Osteocyte (in vitro differentiated cells): Measurements from ENCODE around the gene CEMIP2. TPM values are rescaled to one million over a fixed set of nuclear protein-coding genes. Genes with fewer than 3 reads are reported as not detected.
A peak's percentile ranks its signal among the peaks of the same experiment; 100 is the strongest.

Source experiments
- DNase-seq: peaks from one replicate; pipeline ENCODE4 v3.0.0; 2021; ENCODE audit warnings: mixed read lengths; ENCODE audit not compliant: unreplicated experiment; ENCODE audit errors: extremely low spot score
- H3K27ac Mint-ChIP-seq: one replicate; pipeline ENCODE4 v1.8.0; 2021; ENCODE audit warnings: mild to moderate bottlenecking, mixed read lengths; ENCODE audit not compliant: unreplicated experiment
- H3K27me3 Mint-ChIP-seq: one replicate; pipeline ENCODE4 v1.8.0; 2021; ENCODE audit warnings: mixed read lengths; ENCODE audit not compliant: unreplicated experiment
- H3K36me3 Mint-ChIP-seq: one replicate; pipeline ENCODE4 v1.8.0; 2021; ENCODE audit warnings: mixed read lengths; ENCODE audit not compliant: unreplicated experiment
- H3K4me1 Mint-ChIP-seq: one replicate; pipeline ENCODE4 v1.8.0; 2021; ENCODE audit warnings: mixed read lengths; ENCODE audit not compliant: unreplicated experiment
- H3K4me3 Mint-ChIP-seq: one replicate; pipeline ENCODE4 v1.8.0; 2021; ENCODE audit warnings: mild to moderate bottlenecking, moderate library complexity, mixed read lengths; ENCODE audit not compliant: unreplicated experiment
- H3K9me3 Mint-ChIP-seq: one replicate; pipeline ENCODE4 v1.8.0; 2021; ENCODE audit warnings: mixed read lengths; ENCODE audit not compliant: unreplicated experiment
- long read RNA-seq: library from polyadenylated mRNA; unstranded; transcript quantifications from one replicate; pipeline ENCODE4 v2.0.0, GENCODE V29; 2021
- total RNA-seq: library from RNA; stranded (reverse); gene quantifications from 2 replicates; pipeline ENCODE4 v1.2.1, GENCODE V29; 2021
- TF ChIP-seq, protein P1 (sequence below): fragments of 200-600 bp; sonication (generic); IDR thresholded peaks from 2 replicates; pipeline ENCODE4 v1.5.0; 2021; ENCODE audit warnings: antibody characterized with exemption, mild to moderate bottlenecking, moderate library complexity

CEMIP2 gene, protein sequence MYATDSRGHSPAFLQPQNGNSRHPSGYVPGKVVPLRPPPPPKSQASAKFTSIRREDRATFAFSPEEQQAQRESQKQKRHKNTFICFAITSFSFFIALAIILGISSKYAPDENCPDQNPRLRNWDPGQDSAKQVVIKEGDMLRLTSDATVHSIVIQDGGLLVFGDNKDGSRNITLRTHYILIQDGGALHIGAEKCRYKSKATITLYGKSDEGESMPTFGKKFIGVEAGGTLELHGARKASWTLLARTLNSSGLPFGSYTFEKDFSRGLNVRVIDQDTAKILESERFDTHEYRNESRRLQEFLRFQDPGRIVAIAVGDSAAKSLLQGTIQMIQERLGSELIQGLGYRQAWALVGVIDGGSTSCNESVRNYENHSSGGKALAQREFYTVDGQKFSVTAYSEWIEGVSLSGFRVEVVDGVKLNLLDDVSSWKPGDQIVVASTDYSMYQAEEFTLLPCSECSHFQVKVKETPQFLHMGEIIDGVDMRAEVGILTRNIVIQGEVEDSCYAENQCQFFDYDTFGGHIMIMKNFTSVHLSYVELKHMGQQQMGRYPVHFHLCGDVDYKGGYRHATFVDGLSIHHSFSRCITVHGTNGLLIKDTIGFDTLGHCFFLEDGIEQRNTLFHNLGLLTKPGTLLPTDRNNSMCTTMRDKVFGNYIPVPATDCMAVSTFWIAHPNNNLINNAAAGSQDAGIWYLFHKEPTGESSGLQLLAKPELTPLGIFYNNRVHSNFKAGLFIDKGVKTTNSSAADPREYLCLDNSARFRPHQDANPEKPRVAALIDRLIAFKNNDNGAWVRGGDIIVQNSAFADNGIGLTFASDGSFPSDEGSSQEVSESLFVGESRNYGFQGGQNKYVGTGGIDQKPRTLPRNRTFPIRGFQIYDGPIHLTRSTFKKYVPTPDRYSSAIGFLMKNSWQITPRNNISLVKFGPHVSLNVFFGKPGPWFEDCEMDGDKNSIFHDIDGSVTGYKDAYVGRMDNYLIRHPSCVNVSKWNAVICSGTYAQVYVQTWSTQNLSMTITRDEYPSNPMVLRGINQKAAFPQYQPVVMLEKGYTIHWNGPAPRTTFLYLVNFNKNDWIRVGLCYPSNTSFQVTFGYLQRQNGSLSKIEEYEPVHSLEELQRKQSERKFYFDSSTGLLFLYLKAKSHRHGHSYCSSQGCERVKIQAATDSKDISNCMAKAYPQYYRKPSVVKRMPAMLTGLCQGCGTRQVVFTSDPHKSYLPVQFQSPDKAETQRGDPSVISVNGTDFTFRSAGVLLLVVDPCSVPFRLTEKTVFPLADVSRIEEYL (N-terminal part only)
- 20.9 and 23.0 TPM in 2 replicates for total RNA-seq
- long read RNA-seq, full-length matches to known transcripts: 2 of 20 reads
- long read RNA-seq, partial matches to known transcripts: 7 of 20 reads
- long read RNA-seq, other reads (novel, unspliced or antisense): 11 of 20 reads

DNA sequence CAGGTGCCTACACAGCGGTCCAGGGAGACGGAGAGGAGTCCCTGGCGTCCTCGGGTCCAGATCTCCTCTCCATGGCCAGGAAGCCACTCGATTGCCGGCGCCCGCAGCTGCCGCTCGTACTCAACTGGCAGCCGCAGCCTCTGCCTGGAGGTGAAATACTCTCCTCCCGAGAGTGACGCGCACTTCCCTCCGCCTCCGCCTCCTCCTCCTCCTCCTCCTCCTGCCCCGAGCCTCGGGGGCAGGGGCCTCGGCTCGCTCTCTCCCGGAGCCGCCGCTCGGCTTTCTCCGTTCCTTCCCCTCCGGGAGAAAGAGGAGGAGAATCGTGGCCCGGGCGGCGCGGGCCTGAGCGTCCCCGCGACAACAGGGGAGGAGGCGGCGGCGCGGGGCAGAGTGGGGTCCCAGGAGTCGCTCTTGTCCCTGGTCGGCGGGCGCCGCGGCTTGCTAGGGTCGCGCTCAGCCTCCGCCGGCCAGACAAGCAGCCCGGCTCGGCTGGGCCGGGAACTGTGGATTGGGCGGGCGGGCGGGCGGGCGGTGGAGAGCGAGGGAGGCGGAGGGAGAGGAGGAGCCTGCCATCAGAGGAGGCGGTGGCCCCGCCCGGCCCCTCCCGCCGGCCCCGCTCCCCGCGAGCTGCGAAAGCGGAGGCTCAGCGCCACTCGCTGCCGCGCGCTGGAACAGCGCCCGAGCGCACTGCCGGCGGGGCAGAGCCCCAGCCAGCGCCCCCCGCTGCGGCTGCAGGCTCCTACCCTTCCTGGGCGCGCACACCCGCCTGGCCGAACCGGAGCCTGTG, at the start of gene CEMIP2:
CEMIP2 (minus strand) TSS at position 126 of the 787 bp plus-strand sequence. CDS start 18,140 bp downstream, outside the sequence.
- H3K9me3 Mint-ChIP-seq: no peaks in the 10 kb centered on the region
- peak within 1 kb of the TSS; percentile 90 for H3K27ac Mint-ChIP-seq
- peaks cover 46% of the 10 kb centered on the region for H3K4me1 Mint-ChIP-seq
- H3K27me3 Mint-ChIP-seq: no peaks in the 10 kb centered on the region
- peak within 1 kb of the TSS; percentile 89 for H3K4me3 Mint-ChIP-seq
- no peaks in the 10 kb centered on the region for H3K36me3 Mint-ChIP-seq
- TF ChIP-seq, protein P1, sequence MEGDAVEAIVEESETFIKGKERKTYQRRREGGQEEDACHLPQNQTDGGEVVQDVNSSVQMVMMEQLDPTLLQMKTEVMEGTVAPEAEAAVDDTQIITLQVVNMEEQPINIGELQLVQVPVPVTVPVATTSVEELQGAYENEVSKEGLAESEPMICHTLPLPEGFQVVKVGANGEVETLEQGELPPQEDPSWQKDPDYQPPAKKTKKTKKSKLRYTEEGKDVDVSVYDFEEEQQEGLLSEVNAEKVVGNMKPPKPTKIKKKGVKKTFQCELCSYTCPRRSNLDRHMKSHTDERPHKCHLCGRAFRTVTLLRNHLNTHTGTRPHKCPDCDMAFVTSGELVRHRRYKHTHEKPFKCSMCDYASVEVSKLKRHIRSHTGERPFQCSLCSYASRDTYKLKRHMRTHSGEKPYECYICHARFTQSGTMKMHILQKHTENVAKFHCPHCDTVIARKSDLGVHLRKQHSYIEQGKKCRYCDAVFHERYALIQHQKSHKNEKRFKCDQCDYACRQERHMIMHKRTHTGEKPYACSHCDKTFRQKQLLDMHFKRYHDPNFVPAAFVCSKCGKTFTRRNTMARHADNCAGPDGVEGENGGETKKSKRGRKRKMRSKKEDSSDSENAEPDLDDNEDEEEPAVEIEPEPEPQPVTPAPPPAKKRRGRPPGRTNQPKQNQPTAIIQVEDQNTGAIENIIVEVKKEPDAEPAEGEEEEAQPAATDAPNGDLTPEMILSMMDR: peak; percentile 70
- peak; percentile 97 for DNase-seq

DNA sequence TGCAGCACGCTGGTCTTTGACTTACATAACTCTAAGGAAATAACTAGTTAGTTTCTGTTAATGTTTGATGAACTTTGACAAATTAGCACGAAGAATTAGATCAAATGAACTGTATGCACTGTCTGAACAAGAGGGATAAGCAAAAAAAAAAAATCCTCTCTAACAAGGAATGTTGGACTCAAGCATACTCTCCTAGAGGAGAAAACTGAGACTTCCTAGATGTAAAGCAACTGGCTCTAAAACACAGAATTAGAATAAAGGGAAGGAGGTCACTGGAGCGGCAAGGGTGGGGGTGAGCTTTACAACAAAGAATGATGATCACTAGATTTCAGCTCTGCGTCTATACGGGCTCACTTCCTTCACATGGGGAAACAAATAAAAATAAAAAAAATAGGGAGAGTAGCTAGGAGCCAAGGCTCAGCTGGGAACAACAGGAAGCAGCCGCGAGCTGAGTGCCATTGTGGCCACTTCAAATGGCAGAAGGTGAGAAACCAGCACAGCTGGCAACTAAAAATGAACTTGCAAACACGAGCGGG, 48.7 kb upstream of the CEMIP2 start:
- Mint-ChIP-seq H3K4me3 (no peak overlapping the region), H3K4me1 (peaks cover 5% of the 10 kb centered on the region), H3K9me3 (no peaks in the 10 kb centered on the region), H3K36me3 (no peaks in the 10 kb centered on the region), H3K27me3 (peaks cover 2% of the 10 kb centered on the region), H3K27ac (no peak overlapping the region)
- TF ChIP-seq, protein P1: no peak
- DNase-seq: no peak

DNA sequence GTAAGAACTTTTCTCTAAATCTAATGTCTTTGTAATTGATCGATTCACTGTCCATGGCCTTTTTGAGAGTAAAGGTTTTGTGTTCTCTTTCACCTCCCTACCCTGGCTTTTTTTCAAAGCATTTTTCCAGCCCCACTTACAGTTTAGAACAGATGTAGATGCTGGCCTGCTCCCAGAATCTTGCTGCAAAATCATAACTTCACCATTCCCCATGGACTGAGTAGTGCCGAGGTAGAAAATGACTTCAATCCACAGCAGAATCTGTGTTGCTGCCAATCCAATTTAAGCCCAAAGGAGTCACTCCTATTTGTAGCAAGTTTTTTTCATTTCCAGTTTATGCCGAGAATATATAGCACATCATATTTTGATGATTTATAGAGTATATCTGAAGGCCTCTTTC, 46.5 kb upstream of the CEMIP2 start:
- peaks cover 2% of the 10 kb centered on the region for H3K27me3 Mint-ChIP-seq
- peaks cover 5% of the 10 kb centered on the region for H3K4me1 Mint-ChIP-seq

DNA sequence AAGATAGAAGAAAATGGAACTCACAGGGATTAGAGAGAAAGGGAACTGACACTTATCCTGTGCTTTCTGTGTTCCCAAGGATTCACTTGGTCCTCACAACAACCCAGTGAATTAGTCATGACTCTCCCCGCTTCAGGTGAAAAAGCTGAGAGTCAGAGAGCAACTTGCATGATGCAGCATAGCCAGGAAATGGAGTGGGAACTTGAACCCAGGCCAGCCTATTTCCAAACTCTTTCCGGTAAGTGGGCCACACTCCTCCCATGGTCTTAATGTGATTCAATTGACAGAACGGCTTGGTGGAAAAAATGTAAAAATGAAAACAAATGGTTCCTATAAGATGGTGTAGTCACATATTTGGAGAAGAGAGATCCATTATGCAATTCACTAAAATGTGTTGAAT, 45.9 kb upstream of the CEMIP2 start:
- DNase-seq: no peak
- Mint-ChIP-seq H3K4me3 (no peak overlapping the region), H3K9me3 (no peaks in the 10 kb centered on the region), H3K27ac (no peak overlapping the region), H3K27me3 (peaks cover 2% of the 10 kb centered on the region), H3K36me3 (no peaks in the 10 kb centered on the region), H3K4me1 (peaks cover 5% of the 10 kb centered on the region)
- TF ChIP-seq, protein P1: no peak

More for the DNA sequence above, 46.5 kb upstream of the CEMIP2 start:
- no peak for DNase-seq
- Mint-ChIP-seq H3K9me3 (no peaks in the 10 kb centered on the region), H3K4me3 (no peak overlapping the region), H3K27ac (no peak overlapping the region), H3K36me3 (no peaks in the 10 kb centered on the region)
- TF ChIP-seq, protein P1: no peak
